DOHH2 (cell line): ENCODE measurements around the gene PIGM.

ENCODE experiments used
- CTCF ChIP-seq: fragments of 200-600 bp; sonication (generic); IDR thresholded peaks from one replicate; pipeline ENCODE4 v1.5.1; 2014; ENCODE audit warnings: antibody characterized with exemption, mild to moderate bottlenecking, low read depth, low read length; ENCODE audit not compliant: poor library complexity, severe bottlenecking
- EZH2phosphoT487 ChIP-seq: fragments of 200-600 bp; sonication (generic); IDR thresholded peaks from 2 replicates; pipeline ENCODE4 v1.6.1; 2017; ENCODE audit warnings: borderline replicate concordance, mild to moderate bottlenecking, antibody characterized with exemption, low read length, moderate library complexity, mixed read lengths

DNA sequence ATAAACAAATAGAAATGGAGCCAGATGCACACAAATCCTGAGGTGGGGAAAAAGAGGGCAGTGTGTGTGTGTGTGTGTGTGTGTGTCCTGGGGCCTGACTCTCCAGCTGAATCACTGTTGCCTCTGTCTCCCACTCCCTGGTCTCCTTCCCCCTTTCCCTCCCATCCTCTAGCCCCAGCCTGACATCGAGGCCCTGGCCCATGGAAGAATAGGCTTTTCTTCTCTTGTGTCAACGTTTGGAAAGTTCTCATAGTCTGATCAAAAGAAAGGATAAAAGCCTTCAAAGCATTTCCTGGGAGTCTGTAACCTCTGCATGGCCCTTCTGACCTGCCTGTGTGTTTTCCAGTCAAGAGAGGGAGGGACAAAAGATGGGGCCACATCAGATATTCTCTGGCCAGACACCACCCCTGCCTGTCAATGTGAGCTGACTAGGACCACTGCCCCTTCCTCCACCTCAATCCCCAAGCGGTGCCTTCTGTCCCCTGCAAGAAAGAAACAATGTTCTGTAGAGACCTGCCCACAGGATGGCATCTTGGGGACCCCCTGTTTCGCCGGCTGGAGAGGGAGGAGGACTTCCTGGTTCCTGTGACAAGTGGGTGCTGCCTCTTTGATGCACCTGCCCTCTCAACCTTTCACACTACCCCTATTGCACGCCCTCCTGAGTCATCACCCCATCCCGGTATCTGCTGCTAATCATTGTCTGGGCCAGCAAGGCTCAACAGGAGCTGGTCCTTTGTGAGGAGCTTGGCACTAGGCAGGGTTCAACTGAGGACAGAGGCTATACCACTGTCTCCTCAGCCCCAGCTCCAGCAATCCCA, 22.0 kb upstream of the PIGM start:
- TF ChIP-seq CTCF (no peak), EZH2phosphoT487 (no peak)
